GM12864 (cell line): ENCODE results near the gene CDK5RAP2.

Experiments used
- DNase-seq: peaks from one replicate; pipeline ENCODE4 v3.0.0-alpha.2; 2011; ENCODE audit warnings: low read depth
- H3K4me3 ChIP-seq: 2 replicates; pipeline ENCODE4 v1.5.1; 2011; ENCODE audit warnings: mild to moderate bottlenecking, low read depth, low read length, control low read depth
- TF ChIP-seq, protein P1 (sequence below): IDR thresholded peaks from 2 replicates; pipeline ENCODE4 v1.5.1; 2011; ENCODE audit warnings: low read depth, mild to moderate bottlenecking, moderate library complexity, low read length, control low read depth, inconsistent platforms; ENCODE audit errors: missing control alignments

CDK5RAP2 gene

DNA sequence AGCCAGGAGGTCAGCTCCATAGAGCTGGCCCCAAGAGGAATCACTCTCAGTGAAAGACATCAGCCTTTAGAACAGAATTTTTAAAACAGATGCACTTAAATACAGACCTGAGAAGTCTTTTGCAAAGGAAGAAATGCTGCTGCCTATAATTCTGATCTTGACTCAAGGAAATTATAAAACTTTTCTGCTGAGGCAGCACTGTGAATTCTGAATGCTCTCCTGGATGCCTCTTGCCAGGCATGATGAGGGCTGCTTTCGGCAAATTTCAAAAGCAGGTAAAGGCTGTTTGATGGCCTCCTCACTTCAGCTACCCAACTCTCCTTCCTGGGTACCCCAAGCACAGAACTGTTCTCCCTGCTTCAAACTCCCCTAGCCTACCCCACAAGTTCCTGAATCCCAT, 174.8 kb downstream of the CDK5RAP2 start:
- no peak overlapping the region for H3K4me3 ChIP-seq
- no peak for DNase-seq
- TF ChIP-seq, protein P1, sequence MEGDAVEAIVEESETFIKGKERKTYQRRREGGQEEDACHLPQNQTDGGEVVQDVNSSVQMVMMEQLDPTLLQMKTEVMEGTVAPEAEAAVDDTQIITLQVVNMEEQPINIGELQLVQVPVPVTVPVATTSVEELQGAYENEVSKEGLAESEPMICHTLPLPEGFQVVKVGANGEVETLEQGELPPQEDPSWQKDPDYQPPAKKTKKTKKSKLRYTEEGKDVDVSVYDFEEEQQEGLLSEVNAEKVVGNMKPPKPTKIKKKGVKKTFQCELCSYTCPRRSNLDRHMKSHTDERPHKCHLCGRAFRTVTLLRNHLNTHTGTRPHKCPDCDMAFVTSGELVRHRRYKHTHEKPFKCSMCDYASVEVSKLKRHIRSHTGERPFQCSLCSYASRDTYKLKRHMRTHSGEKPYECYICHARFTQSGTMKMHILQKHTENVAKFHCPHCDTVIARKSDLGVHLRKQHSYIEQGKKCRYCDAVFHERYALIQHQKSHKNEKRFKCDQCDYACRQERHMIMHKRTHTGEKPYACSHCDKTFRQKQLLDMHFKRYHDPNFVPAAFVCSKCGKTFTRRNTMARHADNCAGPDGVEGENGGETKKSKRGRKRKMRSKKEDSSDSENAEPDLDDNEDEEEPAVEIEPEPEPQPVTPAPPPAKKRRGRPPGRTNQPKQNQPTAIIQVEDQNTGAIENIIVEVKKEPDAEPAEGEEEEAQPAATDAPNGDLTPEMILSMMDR = no peak

DNA sequence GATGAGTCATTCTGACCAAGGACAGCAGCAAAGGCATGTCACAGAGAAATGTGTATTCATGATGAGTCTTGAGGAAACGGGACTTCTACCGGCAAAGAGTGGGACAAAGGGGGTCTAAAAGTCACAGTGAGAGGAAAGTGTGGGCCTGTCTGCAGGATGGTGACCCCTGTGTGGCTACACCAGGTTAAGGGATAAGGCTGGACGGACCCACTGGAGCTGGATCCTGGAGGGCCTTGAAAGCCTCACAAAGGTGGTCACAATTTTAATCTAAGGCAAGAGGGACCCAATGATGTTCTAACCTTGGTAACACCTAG, 176.5 kb downstream of the CDK5RAP2 start:
- TF ChIP-seq, protein P1 = no peak
- H3K4me3 ChIP-seq = no peak overlapping the region
- peak; percentile 10 for DNase-seq

DNA sequence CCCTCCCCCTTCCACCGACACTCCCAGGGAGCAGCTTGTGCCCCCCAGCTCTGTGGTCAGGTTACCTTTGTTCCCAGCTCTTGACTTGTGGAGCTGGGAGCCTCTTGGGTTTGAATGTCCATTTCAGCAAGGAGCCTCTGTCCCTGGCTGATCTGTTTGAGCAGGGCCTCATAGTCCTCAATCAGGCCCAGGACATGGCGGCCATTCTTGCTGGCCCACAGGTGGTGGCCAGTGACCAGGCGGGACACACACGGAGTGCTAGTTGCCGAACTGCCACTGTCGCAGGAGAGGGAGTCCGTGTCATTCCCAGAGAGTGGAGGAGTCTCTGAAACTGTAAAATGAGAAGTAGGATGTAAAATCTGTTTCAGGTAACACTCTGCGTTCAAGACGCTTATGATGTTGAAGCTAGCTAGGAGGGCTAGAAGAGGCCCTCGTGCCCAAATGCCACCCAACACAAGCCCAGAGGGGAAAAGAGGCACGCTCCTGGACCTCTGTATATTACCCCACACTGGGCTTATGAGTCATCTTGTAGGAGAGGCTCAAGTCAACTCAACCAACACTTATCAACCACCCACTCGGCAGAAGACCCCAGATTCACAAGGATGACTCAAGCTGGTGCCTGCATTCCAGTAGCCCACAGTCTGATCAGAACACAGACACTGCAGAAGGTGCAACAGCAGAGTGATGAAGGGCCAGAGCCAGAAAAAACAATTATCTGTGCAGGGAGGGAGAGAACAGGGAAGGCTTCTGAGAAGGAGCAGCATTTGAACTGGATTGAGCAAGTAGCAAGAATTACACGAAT, 177.0 kb downstream of the CDK5RAP2 start:
- H3K4me3 ChIP-seq = no peak overlapping the region
- TF ChIP-seq, protein P1 = no peak
- DNase-seq = no peak

DNA sequence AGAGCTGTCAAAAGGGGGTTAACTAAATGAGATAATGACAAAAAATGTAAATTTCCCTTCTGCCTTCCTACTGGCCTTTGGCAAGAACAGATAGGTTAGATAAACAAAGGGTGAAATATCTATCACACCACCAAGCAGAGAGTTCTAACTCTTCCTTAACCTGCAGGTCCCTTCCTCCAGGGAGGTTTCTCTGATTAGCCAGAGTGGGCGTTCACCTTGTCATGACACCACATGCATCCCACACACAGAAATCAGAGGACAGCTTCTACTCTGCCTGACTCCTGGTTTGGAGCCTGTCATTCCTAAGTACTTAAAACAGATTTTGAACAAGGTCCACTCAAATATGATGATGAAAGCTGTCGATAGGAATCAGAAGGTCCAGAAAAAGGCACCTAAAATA, 180.0 kb downstream of the CDK5RAP2 start:
- TF ChIP-seq, protein P1 = no peak
- DNase-seq = no peak
- H3K4me3 ChIP-seq = no peak overlapping the region

DNA sequence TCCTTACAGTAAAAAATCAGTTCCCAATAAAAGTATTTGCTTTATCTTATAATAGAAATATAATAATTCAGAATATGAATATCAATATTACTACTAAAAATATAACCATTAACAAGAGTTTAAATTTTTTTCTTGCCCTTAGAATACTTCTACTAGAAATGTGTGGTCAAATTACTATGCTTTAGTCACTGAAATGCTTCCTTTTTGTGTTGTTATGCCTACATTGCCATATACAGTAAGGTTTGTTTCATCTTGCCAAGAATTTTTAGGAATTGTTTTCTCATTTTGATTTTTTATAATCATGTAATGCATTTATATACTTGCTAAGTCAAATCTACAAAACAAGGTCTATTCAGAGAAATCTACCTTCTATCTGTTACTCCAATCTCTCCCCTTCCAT, 181.7 kb downstream of the CDK5RAP2 start:
- H3K4me3 ChIP-seq = no peak overlapping the region
- TF ChIP-seq, protein P1 = no peak
- DNase-seq = no peak

DNA sequence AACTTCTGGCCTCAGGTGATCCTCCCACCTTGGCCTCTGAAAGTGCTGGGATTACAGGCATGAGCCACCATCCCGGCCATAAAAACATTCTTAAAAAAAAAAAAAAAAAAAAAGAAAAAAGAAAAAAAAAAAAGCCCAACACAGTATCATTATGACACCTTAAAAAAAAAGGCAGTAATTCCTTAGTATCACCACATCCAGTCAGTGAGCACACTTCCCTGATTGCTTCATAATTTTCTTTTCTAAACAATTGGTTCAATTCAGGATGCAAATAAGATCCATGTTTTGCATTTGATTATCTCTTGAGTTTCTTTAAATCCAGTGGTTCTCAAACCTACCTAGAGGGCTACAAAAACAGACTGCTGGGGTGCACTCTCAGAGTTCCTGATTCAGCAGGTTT, 182.5 kb downstream of the CDK5RAP2 start:
- DNase-seq = no peak
- H3K4me3 ChIP-seq = no peak overlapping the region
- TF ChIP-seq, protein P1 = no peak

DNA sequence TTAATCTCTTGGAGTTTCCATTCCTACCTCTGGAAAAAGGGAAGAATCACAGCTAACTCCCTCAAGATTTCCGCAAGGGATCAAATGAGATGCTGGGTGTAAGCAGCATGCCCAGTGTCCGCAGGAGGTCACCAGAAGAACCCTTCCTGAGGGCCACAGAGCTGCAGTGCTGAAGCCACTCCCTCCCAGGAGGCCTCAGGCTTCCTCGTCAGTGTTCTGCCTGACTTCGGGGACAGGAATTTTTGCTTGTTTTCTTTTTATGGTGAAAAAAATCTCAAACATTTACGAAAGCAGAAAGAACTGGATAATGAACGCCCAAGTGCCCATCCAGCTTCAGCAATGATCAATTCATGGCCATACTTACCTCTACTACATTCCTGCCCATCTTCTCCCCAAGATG, 183.0 kb downstream of the CDK5RAP2 start:
- no peak overlapping the region for H3K4me3 ChIP-seq
- TF ChIP-seq, protein P1 = no peak
- DNase-seq = no peak
